ENCODE measurements around the gene PRKAB1.

The PRKAB1 gene

GRCh38 chr12:119728444-119728745 is 60.5 kb downstream of the PRKAB1 start:
- no peak overlapping the region for H3K27ac ChIP-seq
- TF ChIP-seq CTCF (IDR thresholded peaks at IDR 0.05): no peak
- no peak for TF ChIP-seq ZFX (IDR thresholded peaks at IDR 0.05; ENCODE audit: borderline replicate concordance)

- TF ChIP-seq ZFX (IDR thresholded peaks at IDR 0.05; ENCODE audit: borderline replicate concordance): no peak
- TF ChIP-seq CTCF (IDR thresholded peaks at IDR 0.05): no peak
Measured at GRCh38 chr12:119729871-119730270, 61.9 kb downstream of the PRKAB1 start.

GRCh38 chr12:119730381-119730780 is 62.4 kb downstream of the PRKAB1 start:
- TF ChIP-seq CTCF (IDR thresholded peaks at IDR 0.05) (no peak), ZFX (IDR thresholded peaks at IDR 0.05; ENCODE audit: borderline replicate concordance) (no peak)
- H3K27ac ChIP-seq: no peak overlapping the region

More at GRCh38 chr12:119729871-119730270, 61.9 kb downstream of the PRKAB1 start:
- no peak overlapping the region for H3K27ac ChIP-seq

Data from 22Rv1 (cell line).